Bronchus fibroblast of lung (primary cell): ENCODE data around the gene SYCN. TPM values are rescaled to one million over a fixed set of nuclear protein-coding genes. Genes with fewer than 3 reads are reported as not detected.

ENCODE experiments used
- total RNA-seq: library from RNA; depleted of rRNA; stranded (reverse); fragments of >200 nt; gene quantifications from 2 replicates; pipeline ENCODE4 v1.2.3, GENCODE V29; 2015

Gene SYCN, protein sequence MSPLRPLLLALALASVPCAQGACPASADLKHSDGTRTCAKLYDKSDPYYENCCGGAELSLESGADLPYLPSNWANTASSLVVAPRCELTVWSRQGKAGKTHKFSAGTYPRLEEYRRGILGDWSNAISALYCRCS
- total RNA-seq = not detected in 2 replicates

DNA sequence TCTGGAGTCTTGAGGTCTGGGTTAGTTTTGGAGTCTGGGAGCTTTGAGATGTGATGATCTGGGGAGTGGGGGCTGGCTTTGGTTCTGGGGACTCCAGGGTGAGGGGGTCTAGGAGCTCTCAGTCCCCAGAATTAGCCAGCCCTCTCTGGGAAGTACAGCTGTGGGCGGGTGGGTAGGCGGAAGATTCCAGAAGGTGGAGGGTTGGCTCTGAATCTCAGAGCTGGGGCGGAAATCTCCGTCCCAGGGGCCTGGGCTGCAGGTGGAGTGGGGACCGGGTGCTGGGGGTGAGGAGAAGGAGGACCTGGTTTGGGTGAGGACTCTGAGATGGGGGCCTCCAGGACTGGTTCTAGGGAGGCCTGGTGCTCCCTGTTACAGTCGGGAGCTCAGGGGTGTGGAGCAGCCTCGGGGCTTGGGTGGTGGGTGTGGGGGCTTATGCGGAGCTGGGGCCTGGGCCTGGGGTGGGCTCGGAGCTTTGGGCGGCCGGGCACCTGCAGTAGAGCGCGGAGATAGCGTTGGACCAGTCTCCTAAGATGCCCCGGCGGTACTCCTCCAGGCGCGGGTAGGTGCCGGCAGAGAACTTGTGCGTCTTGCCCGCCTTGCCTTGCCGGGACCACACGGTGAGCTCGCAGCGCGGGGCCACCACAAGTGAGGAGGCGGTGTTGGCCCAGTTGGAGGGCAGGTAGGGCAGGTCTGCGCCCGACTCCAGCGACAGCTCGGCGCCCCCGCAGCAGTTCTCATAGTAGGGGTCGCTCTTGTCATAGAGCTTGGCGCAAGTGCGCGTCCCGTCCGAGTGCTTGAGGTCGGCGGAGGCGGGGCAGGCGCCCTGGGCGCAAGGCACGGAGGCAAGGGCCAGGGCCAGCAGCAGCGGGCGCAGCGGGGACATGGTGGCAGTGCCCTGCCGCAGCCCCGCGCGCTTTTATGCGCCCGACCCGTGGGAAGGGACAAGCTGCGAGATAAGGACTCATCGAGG, at the start of gene SYCN:
SYCN (minus strand) TSS at position 892 of the 970 bp plus-strand sequence; CDS start at position 883, 9 bp downstream.

DNA sequence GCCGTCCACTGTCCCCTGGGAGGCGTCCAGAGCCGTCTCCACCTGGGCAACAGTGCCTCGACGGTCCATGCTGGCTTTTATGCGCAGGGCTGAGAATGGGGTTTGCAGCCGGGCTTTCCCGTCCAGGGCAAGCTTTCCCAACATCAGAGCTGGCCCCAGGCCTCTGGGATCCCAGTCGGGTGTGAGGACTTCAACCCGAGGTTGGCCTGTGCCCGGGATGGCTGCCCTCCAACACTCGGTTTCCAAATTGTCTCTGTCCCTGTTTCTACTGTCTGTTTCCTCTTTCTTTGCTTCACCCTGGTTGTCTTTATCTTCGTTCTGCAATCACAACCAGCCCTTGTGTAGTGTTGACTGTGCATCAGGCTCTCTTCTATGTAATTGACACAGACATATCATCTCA, 44.7 kb upstream of the SYCN start, which contains the start of gene IFNL4:
IFNL4 (minus strand) TSS at position 51 of the 400 bp plus-strand sequence.

DNA sequence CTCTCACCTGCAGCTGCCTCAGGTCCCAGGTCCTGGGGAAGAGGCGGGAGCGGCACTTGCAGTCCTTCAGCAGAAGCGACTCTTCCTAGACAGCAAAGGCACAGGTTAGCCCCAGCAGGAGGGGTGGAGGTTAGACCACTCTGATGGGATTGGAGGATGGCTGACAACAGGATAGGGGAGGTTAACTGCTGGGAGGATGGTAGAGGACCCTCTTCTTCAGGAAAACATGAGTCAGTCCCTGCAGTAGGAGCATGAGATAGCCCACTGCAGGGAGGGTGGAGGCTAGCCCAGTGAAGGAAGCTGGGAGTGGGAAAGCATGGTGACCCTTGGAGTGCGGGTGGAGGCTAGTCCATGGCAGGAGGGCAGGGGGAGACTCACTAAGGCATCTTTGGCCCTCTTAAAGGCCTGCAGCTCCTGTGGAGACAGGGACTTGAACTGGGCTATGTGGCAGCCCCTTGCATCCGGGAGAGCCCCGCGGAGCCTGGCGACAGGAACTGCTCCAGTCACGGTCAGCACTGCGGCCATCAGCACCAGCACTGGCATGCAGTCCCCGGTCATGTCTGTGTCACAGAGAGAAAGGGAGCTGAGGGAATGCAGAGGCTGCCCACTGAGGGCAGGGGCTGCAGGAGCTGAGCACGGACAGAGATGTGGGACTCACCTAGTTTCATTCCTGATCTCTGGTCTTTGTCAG, 40.5 kb upstream of the SYCN start, which contains the start of gene IFNL3:
IFNL3 (minus strand) TSS at position 597 of the 691 bp plus-strand sequence; CDS start at position 558, 39 bp downstream.

DNA sequence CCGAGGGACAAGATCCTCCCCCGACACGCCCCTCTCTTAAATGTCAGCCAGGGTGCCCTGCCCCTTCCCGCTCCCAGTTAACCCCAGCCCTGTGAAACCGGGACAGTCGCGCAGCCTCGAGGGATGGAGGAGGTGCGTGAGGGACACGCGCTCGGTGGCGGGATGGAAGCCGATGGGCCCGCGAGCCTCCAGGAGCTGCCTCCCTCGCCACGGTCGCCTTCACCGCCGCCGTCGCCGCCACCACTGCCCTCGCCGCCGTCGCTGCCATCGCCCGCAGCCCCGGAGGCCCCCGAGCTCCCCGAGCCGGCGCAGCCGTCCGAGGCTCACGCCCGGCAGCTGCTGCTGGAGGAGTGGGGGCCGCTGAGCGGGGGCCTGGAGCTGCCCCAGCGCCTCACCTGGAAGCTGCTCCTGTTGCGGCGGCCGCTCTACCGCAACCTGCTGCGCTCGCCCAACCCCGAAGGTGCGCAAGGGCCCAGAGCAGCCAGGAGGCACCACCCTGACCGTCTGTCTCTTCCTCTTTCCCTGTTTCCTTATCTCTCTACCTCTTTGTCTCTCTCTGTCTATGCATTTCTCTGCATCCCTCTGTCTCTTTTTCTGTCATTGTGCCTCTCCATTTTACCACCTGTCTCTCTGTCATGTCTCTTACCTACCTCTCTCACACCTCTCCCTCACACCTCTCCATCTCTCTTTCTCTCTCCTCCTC, 7.1 kb downstream of the SYCN start, which contains the start of gene NCCRP1:
NCCRP1 (plus strand) TSS at position 105 of the 703 bp plus-strand sequence; CDS start at position 124, 19 bp downstream.

Other genes starting within 250 kb of the SYCN start
- 20.3 and 27.5 TPM in 2 replicates for gene FBXO17, start 228.5 kb downstream of the SYCN start, total RNA-seq
- 2.7 and 3.6 TPM in 2 replicates for gene FBXO27, start 171.7 kb downstream of the SYCN start, total RNA-seq
- gene ACP7, start 119.9 kb downstream of the SYCN start, total RNA-seq = 0.34 and 0.45 TPM in 2 replicates
- 19.2 and 21.4 TPM in 2 replicates for gene PAK4, start 78.5 kb downstream of the SYCN start, total RNA-seq
- gene NCCRP1, start 7.3 kb downstream of the SYCN start, total RNA-seq = not detected in 2 replicates
- gene IFNL3, start 40.7 kb upstream of the SYCN start, total RNA-seq = not detected in 2 replicates
- not detected in 2 replicates for gene IFNL4, start 44.6 kb upstream of the SYCN start, total RNA-seq
- not detected in 2 replicates for gene IFNL2, start 64.1 kb upstream of the SYCN start, total RNA-seq
- gene IFNL1, start 92.1 kb upstream of the SYCN start, total RNA-seq = not detected in 2 replicates
- gene LRFN1, start 116.6 kb upstream of the SYCN start, total RNA-seq = 0.30 and 0.67 TPM in 2 replicates
- 1.0 and 2.7 TPM in 2 replicates for gene GMFG, start 131.8 kb upstream of the SYCN start, total RNA-seq
- gene SAMD4B, start 138.2 kb upstream of the SYCN start, total RNA-seq = 55.0 and 58.2 TPM in 2 replicates
- 55.2 and 61.9 TPM in 2 replicates for gene PAF1, start 186.8 kb upstream of the SYCN start, total RNA-seq
- gene MED29, start 187.1 kb upstream of the SYCN start, total RNA-seq = 26.4 and 34.3 TPM in 2 replicates
- 35.8 and 38.3 TPM in 2 replicates for gene ZFP36, start 202.6 kb upstream of the SYCN start, total RNA-seq
- gene PLEKHG2, start 208.4 kb upstream of the SYCN start, total RNA-seq = 11.7 and 15.5 TPM in 2 replicates
- 1,802 and 2,514 TPM in 2 replicates for gene RPS16, start 231.7 kb upstream of the SYCN start, total RNA-seq
- 57.0 and 63.8 TPM in 2 replicates for gene SUPT5H, start 241.3 kb upstream of the SYCN start, total RNA-seq